SHP77 (cell line): ENCODE data around the gene ACKR3.

Experiments used
- DNase-seq, 2 experiments: peaks; one replicate each; lab custom pipeline; 2025; lab: John Stamatoyannopoulos, UW

The ACKR3 gene

DNA sequence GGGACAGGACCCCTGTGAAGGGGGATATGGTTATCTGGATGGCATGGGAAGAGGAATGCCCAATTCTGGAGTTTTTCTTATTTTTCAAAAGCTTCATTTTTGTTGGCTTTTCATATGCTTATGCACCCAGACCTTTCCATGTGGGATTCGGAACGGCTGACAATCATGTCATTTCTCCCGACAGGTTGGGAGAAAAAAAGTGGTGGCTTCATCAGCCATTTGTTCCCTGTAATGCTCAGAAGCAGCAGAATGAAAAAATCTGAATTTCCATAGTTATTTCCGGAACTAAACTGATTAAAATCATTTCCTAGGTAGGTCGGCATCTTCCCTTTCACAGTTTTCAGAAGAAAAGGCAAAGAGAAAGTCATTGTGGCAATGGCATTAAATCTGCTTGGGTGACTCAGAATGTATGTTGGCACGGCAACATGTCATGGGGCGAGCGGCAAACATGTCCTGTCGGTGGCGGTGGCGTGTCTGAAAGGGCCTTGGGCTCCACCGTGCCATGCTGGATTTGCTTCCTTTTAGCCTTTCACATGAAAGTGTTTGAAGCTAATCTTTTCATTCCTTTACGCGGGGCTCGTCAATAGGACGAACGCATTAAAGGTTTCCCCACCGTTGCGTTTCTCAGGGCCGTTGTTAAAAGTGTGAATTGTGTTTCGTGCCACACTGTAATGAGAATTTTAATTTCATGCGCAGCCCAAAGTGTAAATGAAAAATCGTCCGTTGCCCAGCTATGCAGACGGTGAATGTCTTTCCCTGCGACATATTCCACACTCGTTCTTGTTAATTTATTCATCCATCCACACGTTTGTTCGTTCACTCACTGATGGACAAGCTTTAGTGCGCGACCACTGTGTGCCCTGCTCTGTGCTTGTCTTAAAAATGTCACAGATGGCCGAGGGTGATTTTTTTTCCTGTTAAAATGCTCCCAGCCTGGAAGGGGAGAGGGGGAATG is 18.5 kb downstream of the ACKR3 start:
- no peak for DNase-seq

DNA sequence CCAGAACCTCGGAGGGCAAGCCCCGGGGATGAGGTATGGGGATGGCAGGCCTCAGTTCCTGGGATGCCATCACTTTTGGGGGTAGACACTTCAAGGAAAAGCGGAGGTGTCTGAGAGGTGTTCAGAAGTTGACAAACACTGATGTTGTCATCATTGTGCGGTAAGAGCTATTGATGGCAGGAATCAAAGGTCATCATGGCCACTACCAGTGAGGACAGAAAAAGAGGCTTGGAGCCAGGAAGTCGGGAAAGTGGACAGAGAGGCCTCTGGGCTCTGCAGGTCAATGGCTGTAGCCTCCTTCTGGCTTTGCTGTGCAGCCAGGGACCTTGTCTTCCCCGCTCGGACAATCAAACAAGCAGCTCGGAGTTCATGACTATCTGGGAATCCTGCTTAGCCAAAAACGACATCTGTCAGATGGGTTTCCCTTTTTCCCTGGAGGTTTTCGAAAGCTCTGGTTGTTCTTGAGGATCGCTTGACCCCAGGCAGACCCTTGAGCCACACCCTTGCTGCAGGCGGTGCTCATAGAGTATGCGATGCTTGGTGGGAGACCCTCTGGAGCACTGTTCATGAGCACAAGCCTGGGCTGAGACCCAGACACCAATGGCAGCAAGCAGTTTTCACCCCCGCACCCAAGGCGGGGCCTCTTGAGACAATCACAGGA is 19.4 kb downstream of the ACKR3 start:
- no peak for DNase-seq

DNA sequence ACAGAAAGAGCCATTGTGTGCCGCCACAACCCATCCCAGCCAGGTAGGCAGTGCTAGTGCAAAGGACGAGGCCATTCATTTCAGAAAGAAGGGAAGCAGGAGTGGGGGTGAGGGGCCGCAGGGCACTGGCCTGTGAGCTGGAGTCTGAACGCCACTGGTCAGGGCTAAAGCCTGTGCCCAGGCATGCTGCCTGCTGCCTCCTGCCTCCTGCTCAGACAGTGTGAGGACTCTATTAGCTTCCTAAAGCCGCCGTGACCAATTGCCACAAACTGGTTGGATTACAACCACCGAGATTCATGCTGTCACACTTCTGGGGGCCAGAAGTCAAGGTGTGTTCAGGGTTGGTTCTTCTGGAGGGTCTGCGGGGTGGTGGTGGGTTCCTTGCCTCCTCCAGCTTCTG is 21.2 kb downstream of the ACKR3 start:
- no peak for DNase-seq

DNA sequence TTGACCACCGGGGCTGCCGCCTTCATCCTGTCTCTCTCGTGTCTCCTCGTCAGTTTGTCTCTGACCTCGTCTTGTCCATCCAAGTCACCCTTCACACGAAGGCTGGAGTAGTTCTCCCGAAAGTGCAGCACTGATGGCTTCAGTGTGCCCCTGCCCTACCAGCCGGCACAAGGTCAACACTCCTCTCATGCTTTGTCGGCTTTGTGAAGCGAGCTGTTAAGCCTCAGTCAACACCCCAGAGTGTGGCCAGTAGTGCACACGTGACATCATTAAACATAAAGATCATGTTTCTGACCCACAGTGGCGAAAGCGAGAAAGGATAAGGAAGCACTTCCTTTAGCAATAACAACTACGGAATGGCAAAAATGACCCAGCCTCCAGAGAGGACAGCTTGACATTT is 23.2 kb downstream of the ACKR3 start:
- DNase-seq: peak; percentile 71 to 80

DNA sequence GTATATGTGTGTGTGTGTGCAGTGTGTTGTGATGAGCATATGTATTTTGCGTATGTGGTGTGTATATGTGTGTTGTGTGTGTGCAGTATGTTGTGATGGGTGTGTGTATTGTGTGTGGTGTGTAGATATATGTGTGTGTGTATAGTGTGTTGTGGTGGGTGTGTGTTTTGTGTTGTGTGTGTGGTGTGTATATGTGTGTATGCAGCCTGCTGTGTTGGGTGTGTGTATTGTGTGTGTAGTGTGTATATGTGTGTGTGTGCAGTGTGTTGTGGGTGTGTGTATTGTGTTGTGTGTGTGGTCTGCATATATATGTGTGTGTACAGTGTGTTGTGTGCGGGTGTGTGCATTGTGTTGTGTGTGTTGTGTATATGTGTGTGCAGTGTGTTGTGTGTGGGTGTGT is 23.9 kb downstream of the ACKR3 start:
- DNase-seq: no peak

DNA sequence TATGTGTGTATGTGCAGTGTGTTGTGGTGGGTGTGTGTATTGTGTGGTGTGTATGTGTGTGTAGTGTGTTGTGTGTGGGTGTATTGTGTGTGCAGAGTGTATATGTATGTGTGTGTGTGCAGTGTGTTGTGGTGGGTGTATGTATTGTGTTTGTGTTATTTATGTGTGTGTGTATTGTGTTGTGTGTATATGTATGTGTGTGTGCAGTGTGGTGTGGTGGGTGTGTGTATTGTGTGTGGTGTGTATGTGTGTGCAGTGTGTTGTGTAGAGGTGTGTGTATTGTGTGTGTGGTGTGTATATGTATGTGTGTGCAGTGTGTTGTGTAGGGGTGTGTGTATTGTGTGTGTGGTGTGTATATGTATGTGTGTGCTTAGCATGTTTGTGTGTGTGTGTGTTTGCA is 24.3 kb downstream of the ACKR3 start:
- DNase-seq: no peak

DNA sequence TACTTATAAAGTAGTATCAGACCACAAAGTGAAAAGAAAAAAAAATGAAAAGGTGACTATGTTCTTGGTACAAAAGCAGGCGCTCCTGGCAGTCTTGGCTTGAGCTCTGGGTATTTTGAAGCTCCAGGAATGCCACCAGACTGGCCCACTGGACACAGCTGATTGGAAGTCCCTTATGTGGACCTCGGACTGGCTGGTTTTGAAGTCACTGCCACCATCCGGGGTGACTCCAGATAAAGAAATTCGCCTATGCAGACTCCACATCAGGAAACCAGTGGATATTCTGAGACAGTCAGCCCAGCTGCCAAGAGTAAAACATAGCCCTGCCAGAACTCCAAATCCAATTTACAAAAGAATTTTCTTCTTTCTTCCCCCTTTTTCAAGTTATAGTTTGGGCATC is 28.0 kb downstream of the ACKR3 start:
- DNase-seq: no peak

DNA sequence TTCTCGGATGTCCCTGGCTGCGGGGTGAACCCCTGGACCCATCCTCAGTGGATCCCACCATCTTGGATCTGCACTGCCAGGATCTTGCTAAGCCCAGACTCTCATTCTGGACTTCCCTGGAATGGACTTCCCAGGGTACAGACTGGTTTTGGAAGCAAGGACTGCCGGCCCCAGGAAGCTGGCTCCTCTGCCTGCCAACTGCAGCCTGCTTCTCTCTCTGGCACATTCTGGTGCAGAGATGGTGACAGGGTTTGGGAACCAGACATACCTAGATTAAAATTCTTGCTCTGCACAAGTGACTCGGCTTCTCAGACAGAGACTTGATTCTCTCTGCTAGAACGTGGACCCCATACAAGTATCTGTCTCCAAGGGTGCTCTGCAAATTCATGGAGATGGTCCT is 29.4 kb downstream of the ACKR3 start:
- DNase-seq: no peak

DNA sequence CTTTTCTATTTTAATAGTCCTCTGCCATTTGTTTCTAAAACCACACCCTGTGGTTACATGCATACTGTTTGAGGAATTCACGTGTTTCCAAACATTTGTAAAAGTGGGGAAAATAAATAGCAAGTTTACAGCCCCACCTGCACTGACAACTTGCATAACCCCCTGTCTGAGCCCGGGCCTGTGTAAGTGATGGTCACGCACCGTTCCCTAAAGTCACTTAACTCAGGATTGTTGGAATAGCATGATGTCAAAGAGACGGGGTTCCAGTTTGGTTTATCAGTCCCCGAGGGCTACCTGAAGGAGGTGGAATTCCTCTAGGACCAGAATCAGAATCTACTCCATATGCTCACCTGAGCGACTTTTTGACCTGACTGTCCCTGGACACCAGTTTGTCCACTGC is 30.5 kb downstream of the ACKR3 start:
- no peak for DNase-seq

DNA sequence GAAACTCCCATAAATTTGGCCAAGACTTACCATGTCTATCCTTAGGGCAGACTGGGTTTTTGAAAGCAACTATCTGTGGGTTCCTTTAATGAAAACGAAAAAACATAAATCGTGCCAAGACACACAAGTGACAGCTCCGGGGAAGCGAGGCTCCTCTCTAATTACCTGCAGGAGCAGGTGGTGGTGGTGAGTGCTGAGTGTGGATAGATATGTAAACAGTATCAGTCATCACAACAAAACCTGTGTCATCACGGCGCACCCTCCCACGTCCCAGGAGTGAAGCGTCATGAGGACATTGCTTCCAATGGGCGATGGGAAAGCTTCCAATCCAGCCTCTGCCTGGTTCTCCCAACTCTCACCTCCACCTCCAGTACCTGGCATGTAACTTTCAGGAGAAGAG is 31.3 kb downstream of the ACKR3 start:
- peak; percentile 87 for DNase-seq

DNA sequence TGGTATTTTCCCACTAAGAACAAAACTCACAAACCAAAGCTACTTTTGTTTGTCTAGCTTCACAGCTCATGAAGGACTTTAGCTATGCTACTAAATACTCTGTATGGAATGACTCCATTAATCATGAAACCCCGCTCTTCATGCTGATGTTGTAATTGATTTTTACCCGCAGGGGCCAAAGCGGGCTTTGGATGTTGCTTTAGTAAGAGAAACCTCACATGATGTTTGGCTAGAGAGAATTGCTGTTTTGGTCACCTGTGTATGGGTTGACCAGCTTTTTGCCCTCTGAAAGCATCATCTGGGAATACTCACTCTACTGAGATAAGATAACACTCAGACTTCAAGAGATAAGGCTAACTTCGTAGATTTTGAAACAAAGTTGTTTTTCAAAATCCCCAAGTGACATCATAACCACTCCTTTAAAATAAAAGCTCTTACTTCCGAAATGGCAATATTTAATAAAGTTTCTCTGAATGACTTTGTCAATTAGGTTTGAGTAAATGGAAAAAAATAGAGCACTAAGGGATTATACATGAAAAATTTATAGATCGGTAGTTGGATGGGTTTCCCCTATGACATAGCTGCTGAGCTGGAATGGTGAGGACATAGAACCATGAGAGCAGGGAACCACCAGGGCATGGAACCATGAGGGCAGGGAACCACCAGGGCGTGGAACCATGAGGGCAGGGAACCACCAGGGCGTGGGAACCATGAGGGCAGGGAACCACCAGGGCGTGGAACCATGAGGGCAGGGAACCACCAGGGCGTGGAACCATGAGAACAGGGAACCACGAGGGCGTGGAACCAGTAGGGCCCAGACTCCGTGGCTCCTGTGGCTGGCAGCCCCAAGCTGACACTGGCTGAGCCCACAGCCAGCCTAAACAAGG is 31.9 kb downstream of the ACKR3 start:
- DNase-seq: no peak

DNA sequence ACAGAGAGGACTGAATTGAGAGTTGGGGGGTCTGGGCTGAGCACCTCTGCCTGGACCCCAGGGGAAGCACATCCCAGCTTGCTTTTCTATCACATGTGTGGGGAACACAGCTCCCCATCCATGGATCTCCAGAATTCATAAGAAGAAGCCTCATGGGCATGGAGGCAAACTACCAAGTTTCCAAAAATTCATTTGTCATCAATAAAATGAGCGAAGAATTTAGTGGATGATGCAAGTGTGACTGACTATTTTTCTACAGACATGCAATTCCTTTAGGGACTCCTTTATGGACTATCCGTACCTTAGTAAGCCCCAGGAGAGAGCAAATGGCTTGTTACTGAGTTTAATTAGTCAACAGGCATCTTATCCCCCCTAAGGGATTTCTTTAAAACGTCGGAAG is 33.1 kb downstream of the ACKR3 start:
- no peak for DNase-seq

DNA sequence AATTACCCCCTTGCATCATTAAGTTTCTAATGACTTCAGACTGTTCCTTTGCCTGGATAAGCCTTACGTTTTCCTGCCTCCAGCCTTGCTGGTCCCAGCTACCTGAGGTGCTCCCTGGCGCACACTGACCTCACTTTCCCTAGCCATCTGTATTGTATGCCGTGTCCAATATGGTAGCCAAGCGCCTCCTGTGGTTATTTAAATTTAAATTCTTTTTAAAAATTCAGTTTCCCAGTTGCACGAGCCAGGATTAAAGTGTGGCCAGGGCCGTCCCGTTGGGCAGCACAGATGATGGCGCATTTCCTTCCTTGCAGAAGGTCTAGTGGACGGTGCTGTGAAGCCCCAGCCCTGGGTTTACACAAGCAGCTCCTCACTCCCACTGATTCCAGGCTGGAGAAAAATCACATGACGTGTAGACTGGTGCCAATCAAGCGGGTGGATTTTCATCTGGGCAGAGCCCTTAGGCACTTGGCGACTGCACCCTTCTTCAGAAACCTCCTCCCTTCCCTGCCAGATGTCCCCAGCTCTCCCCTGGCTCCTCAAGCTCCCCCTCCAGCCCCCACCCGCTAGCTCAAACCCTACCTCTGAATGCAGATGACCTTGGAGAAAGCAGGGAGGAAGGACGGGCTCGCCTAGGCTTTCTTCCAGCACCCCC is 33.9 kb downstream of the ACKR3 start:
- DNase-seq: no peak

DNA sequence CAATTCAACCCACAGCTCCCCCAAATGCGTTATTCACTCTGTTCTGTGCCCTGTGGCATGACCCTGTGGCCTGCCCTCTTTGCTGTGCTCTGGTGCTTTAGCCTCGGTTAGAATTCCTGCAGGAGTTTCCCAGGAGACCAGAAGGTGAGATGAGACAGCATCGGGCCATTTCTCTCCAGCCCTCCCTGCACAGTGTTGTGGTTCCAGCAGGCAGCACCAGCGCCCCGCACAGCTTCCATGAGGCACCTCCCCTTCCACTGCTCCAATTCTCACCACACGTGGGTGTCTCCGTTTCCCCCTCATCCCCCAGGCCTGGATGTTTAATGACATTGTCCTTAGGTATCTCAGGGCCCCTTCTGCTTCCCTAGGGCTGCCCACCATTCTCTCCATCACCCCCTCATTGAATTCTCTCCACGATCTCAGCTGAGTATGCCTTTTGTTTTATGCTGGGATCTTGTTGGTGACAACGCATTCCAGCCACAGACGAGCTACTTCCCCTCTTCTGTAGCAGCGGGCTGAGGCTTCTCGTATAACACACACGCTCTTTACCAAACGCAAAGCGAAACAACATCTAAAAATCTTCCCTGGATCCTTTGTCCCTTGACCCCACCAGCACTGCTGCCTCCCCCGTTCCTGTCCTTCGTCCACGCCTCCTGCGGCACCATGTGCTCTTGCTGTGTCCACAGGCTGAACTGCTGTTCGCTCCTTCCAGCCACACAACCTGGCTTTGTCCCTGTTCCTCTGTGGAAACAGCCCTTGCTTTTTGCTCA is 35.1 kb downstream of the ACKR3 start:
- DNase-seq: no peak

DNA sequence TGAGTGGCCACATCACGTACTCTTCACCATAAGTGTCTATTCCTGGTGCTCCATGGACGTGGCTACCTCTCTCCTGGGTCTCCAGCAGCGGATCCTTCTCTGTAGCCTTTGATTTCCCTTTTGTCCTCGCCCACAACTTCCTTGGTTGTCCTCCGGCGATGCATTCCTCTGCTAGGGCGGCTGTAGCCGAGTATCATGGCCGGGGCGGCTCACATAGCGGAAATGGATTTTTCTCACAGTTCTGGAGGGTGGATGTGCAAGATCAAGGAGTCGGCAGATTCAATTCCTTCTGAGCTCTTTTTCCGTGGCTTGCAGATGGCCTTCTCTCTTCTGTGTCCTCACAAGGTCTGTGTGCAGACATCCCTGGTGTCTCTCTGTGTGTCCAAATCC is 35.7 kb downstream of the ACKR3 start:
- no peak for DNase-seq

DNA sequence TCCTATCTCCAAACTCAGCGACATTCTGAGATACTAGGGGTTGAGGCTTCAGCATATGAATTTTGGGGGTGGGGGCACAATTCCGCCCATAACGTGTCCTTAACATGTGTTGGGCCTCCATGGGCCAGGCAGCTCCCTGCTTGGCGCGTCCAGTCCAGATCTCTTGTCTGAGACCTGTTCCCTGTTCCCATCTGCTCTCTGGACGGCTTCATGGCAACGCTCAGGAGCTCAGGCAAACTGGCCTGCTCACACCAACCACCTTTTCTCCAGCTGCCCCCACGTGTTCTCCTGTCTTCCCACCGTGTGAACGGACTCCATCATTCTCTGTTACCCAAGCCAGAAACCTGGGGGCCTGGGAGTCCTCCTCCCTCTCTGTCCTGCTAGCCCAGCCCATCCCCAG is 36.4 kb downstream of the ACKR3 start:
- no peak for DNase-seq

DNA sequence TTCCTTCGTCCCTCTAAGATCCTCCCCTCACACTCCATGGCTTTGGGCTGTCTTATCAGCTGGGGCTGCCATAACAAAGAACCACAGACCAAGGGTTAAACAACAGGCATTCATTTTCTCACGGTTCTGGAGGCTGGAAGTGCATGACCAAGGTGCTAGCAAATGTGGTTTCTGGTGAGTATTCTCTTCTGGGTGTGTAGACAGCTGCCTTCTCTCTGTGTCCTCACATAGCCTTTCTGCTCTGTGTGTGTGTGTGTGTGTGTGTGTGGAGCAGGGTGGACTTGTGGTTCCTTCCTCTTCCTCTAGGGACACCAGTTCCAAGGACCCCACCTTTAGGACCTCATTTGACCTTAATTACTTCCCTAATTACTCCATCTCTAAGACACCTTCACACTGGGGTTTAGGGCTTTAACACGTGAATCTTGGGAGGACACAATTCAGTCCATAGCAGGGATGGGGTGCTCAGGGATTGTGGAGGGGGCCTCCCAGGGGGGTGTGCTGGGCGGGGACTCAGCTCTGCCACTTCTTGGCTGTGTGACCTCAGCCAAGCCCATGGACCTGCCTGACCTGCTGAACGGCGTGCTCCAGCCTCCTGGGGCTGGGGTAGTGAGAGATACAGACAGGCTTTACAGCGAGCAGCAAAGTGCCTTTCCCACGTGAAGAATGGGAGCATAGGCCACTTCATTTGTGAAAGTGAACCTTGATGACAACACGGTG is 38.0 kb downstream of the ACKR3 start:
- peak in 1 of 2 experiments; percentile 6 for DNase-seq

DNA sequence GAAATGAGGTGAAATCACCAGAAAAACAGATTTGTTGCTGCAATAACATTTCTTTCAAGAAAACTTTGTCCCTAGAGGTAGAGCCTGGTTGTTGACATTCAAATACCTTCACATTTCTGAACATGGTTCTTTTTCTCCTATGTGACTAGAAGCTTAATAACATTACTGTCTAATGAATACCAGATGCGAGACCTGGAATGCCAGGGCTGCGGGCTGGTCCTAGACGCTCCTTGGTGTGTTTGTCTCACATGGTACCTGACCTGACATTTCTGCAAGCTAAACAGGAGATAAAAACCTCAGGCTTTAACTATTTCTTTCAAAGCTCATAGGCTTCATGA is 38.5 kb downstream of the ACKR3 start:
- DNase-seq: no peak

DNA sequence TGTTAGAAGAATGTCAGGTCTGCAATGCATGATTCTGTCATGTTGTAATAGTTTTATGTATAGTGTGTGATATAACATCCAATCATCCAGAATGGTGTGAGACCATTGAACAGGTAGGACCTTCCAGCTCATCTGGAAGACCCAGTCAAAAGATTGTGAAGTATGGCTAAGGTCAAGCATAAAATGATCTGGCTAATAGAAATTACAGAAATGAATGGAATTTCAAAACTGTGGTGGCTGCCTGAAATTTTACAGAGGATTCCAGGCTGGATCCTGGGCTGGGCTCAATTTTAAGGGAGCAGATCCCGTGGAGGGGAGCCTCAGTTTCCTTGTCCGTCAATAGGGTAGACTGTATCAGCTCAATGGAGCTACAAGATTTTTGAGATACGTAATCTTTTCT is 39.1 kb downstream of the ACKR3 start:
- no peak for DNase-seq

DNA sequence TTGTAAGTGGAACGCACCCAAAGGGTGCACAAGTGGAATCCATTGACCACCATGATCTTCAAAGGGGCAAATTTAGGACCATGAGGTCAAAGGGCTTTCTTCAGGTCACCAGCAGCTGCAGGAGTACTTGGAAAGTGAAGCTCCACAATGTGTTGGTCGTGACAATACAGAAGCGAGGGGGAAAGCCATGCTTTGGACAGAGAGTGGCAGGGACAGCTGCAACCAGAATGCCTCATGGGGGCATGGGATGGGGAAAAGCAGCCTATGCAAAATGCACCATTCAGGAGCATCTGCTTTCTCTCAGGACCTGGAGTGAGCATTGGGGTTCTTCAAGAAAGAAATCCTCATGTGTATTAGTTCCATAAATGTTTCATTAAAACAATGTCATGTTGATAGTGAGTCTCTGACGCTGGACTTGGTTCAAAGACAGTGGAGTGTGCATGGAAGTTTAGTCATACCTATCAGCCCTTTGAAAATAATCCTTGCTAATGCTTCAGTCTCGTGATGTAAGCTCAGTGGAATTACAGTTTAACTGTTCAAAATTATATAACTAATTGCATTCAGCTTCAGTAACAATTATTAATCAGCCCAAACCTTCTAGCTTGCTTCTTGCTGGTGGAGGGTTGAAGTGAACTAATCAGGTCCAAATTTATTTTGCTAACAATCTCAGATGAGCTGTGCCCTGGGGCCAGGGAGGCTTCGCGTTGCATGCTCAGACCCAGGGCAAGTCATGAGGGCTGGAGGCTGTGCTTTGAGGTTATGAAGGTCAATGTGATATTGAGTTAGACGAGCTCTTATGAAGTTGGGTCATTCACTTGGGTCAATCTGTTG is 41.6 kb downstream of the ACKR3 start:
- no peak for DNase-seq
